Mammary epithelial cell (primary cell): ENCODE results near the gene TEF.

Experiments
- EZH2 ChIP-seq: IDR thresholded peaks from 2 replicates; pipeline ENCODE4 v1.6.1; 2012; ENCODE audit warnings: low read length, inconsistent platforms, borderline replicate concordance
- TF ChIP-seq, protein P1 (sequence below), 2 donors: IDR thresholded peaks in 1 of 2; conservative IDR thresholded peaks in 1 of 2; 2 replicates each; pipeline ENCODE4 v1.5.1; 2011 to 2012; ENCODE audit warnings: inconsistent platforms in 2 of 2, low read length in 2 of 2, mild to moderate bottlenecking in 2 of 2, control low read depth in 1 of 2, low read depth in 1 of 2; ENCODE audit not compliant: insufficient read depth in 1 of 2; ENCODE audit errors: extremely low read depth in 1 of 2

DNA sequence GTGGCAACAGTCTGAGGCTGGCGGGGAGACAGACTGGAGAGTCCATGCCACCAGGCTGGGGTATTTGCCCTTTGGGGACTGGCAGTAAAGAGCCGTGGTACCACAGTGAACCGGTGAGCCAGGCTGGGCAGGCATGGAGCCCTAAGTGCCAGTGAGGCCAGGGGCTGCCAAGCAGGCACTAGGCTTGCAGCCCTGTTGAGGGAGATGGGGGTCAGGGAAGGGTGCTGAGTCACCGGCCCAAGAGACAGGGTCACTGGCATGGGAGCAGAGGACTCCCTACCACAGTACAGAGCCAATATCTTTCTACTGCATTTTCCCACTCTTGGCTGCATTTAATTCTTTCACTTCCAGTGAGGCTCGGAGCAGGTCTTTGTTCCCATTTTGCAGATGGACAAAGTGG, 30.7 kb upstream of the TEF start:
- no peak for TF ChIP-seq EZH2
- TF ChIP-seq, protein P1, sequence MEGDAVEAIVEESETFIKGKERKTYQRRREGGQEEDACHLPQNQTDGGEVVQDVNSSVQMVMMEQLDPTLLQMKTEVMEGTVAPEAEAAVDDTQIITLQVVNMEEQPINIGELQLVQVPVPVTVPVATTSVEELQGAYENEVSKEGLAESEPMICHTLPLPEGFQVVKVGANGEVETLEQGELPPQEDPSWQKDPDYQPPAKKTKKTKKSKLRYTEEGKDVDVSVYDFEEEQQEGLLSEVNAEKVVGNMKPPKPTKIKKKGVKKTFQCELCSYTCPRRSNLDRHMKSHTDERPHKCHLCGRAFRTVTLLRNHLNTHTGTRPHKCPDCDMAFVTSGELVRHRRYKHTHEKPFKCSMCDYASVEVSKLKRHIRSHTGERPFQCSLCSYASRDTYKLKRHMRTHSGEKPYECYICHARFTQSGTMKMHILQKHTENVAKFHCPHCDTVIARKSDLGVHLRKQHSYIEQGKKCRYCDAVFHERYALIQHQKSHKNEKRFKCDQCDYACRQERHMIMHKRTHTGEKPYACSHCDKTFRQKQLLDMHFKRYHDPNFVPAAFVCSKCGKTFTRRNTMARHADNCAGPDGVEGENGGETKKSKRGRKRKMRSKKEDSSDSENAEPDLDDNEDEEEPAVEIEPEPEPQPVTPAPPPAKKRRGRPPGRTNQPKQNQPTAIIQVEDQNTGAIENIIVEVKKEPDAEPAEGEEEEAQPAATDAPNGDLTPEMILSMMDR (conservative IDR thresholded peaks at IDR 0.05 in 1 of 2, IDR thresholded peaks at IDR 0.05 in 1 of 2; ENCODE audit: extremely low read depth in 1 of 2, insufficient read depth in 1 of 2, low read depth in 1 of 2, low read length in 2 of 2), result no peak
